H1 (cell line): ENCODE results near the gene AKT1. TPM values are rescaled to one million over a fixed set of nuclear protein-coding genes. Genes with fewer than 3 reads are reported as not detected.

ENCODE experiments used
- ATF3 ChIP-seq: IDR thresholded peaks from 2 replicates; pipeline ENCODE4 v1.6.1; 2011; ENCODE audit warnings: low read depth, mild to moderate bottlenecking, low read length; ENCODE audit not compliant: insufficient read depth
- CEBPB ChIP-seq: IDR thresholded peaks from 2 replicates; pipeline ENCODE4 v1.6.1; 2012; ENCODE audit warnings: low read depth, low read length
- CHD7 ChIP-seq: fragments of 300-600 bp; sonication (generic); IDR thresholded peaks from 2 replicates; pipeline ENCODE4 v1.7.1; 2012; ENCODE audit warnings: low read length, moderate library complexity, mild to moderate bottlenecking, inconsistent platforms; ENCODE audit not compliant: insufficient replicate concordance
- EP300 ChIP-seq, 2 experiments: IDR thresholded peaks; 1 replicate in 1 of 2; 2 replicates in 1 of 2; pipeline ENCODE4 v1.6.1; 2011 to 2012; ENCODE audit warnings: low read depth in 2 of 2, low read length in 2 of 2, mild to moderate bottlenecking in 2 of 2, borderline replicate concordance in 1 of 2, inconsistent platforms in 1 of 2, moderate library complexity in 1 of 2
- RXRA ChIP-seq: IDR thresholded peaks from 2 replicates; pipeline ENCODE4 v1.6.1; 2011; ENCODE audit warnings: low read depth, mild to moderate bottlenecking, low read length, moderate library complexity; ENCODE audit not compliant: insufficient read depth
- SAP30 ChIP-seq: fragments of 300-600 bp; sonication (generic); IDR thresholded peaks from 2 replicates; pipeline ENCODE4 v1.7.1; 2012; ENCODE audit warnings: low read length, moderate library complexity, mild to moderate bottlenecking, inconsistent platforms; ENCODE audit not compliant: insufficient read depth, insufficient replicate concordance
- SP2 ChIP-seq: IDR thresholded peaks from 2 replicates; pipeline ENCODE4 v1.6.1; 2012; ENCODE audit warnings: mild to moderate bottlenecking, low read length, inconsistent platforms
- TCF12 ChIP-seq: IDR thresholded peaks from 2 replicates; pipeline ENCODE4 v1.6.1; 2011; ENCODE audit warnings: low read depth, mild to moderate bottlenecking, low read length
- polyA plus RNA-seq, 7 experiments: library from polyadenylated mRNA; depleted of rRNA in 3 of 7; stranded (reverse) in 5 of 7; unstranded in 2 of 7; fragments of >200 nt in 5 of 7; fragments of 200-250 nt in 2 of 7; gene quantifications; 1 replicate in 5 of 7; 2 replicates in 1 of 7; 4 replicates in 1 of 7; pipeline versions ENCODE4 v1.2.1 to v1.2.3, GENCODE V29; 2011 to 2013; ENCODE audit warnings: missing spikeins in 2 of 7, mixed read lengths in 2 of 7
- total RNA-seq: library from RNA; stranded (reverse); fragmentation: NEBNext Ultra II Directional; extraction: Animal tissue kit (Norgen Biotek cat#: 25700); gene quantifications from 2 replicates; pipeline ENCODE4 v1.2.1, GENCODE V29; 2021

The AKT1 gene
- total and polyA plus RNA-seq, 2 of the 8 experiments (the other 6 are each of a cell fraction or from before 2014, with no cell fraction given), result 68.1 to 71.5 TPM

GRCh38 chr14:104827177-104828055 is 31.9 kb upstream of the AKT1 start (continued):
- TF ChIP-seq SP2, result no peak
- no peak for TF ChIP-seq EP300 (IDR thresholded peaks at IDR 0.05; ENCODE audit: borderline replicate concordance in 1 of 2, low read depth in 2 of 2, low read length in 2 of 2)
- no peak for TF ChIP-seq TCF12
- no peak for TF ChIP-seq RXRA
- TF ChIP-seq ATF3, result no peak
- no peak for TF ChIP-seq CHD7
- TF ChIP-seq SAP30, result no peak
- no peak for TF ChIP-seq CEBPB
